ENCODE data around the gene FAHD1. TPM values are rescaled to one million over a fixed set of nuclear protein-coding genes. Genes with fewer than 3 reads are reported as not detected.

FAHD1 gene
- polyA plus RNA-seq = 10 to 100 TPM; 26.6 to 40.5 TPM

GRCh38 chr16:1826691-1827573 lies at the start of gene FAHD1, which contains the start of gene HAGH:
Gene FAHD1, plus strand, starts transcription at chr16:1827206. Its CDS starts 33 bp downstream, at chr16:1827239.
Gene HAGH, minus strand, starts transcription at chr16:1826825. Its CDS starts 38 bp downstream, at chr16:1826787.
- no peaks in the 10 kb centered on the region for H3K9me3 ChIP-seq (ENCODE audit: control insufficient read depth in 2 of 2, insufficient read depth in 1 of 2, low read depth in 1 of 2, low read length in 1 of 2)
- no peaks in the 10 kb centered on the region for H3K27me3 ChIP-seq (ENCODE audit: control insufficient read depth in 1 of 2, insufficient read depth in 2 of 2, low read length in 2 of 2)
- peaks cover 0 to 16% of the 10 kb centered on the region in 2 donors for H3K36me3 ChIP-seq (ENCODE audit: control insufficient read depth in 2 of 2, insufficient read depth in 2 of 2, low read length in 1 of 2)
- H3K4me3 ChIP-seq (ENCODE audit: low read depth in 1 of 2, low read length in 2 of 2) = peak within 1 kb of the TSS; percentile 85 to 97
- peaks cover 0 to 14% of the 10 kb centered on the region in 2 donors for H3K4me1 ChIP-seq (ENCODE audit: control insufficient read depth in 2 of 2, insufficient read depth in 2 of 2, low read length in 1 of 2)
- WGBS, 2 donors = 0% methylated on average over 95 to 104 of the region's 104 CpGs
- peak within 1 kb of the TSS; percentile 91 to 94 for H3K27ac ChIP-seq (ENCODE audit: low read depth in 2 of 2, low read length in 1 of 2)

- H3K9me3 ChIP-seq (ENCODE audit: control insufficient read depth in 2 of 2, insufficient read depth in 1 of 2, low read depth in 1 of 2, low read length in 1 of 2) = peaks cover 0 to 2% of the 10 kb centered on the region in 2 donors
- no peak overlapping the region for H3K4me3 ChIP-seq (ENCODE audit: low read depth in 1 of 2, low read length in 2 of 2)
- 76 to 78% methylated on average over 35 to 36 of the region's 36 CpGs for WGBS, 2 donors
- H3K27me3 ChIP-seq (ENCODE audit: control insufficient read depth in 1 of 2, insufficient read depth in 2 of 2, low read length in 2 of 2) = no peaks in the 10 kb centered on the region
- peaks cover 0 to 44% of the 10 kb centered on the region in 2 donors for H3K36me3 ChIP-seq (ENCODE audit: control insufficient read depth in 2 of 2, insufficient read depth in 2 of 2, low read length in 1 of 2)
- peak overlapping the region in 1 of 2 donors; percentile 65 for H3K27ac ChIP-seq (ENCODE audit: low read depth in 2 of 2, low read length in 1 of 2)
- H3K4me1 ChIP-seq (ENCODE audit: control insufficient read depth in 2 of 2, insufficient read depth in 2 of 2, low read length in 1 of 2) = peaks cover 10 to 32% of the 10 kb centered on the region in 2 donors
These were observed 49.4 kb upstream of the FAHD1 start for GRCh38 chr16:1777375-1778199.

GRCh38 chr16:1778200-1779179 lies 48.5 kb upstream of the FAHD1 start:
- no peak overlapping the region for H3K27ac ChIP-seq (ENCODE audit: low read depth in 2 of 2, low read length in 1 of 2)
- 83 to 85% methylated on average over 32 to 34 of the region's 34 CpGs for WGBS, 2 donors
- peaks cover 10 to 32% of the 10 kb centered on the region in 2 donors for H3K4me1 ChIP-seq (ENCODE audit: control insufficient read depth in 2 of 2, insufficient read depth in 2 of 2, low read length in 1 of 2)
- no peaks in the 10 kb centered on the region for H3K27me3 ChIP-seq (ENCODE audit: control insufficient read depth in 1 of 2, insufficient read depth in 2 of 2, low read length in 2 of 2)
- H3K36me3 ChIP-seq (ENCODE audit: control insufficient read depth in 2 of 2, insufficient read depth in 2 of 2, low read length in 1 of 2) = peaks cover 0 to 44% of the 10 kb centered on the region in 2 donors
- peaks cover 0 to 2% of the 10 kb centered on the region in 2 donors for H3K9me3 ChIP-seq (ENCODE audit: control insufficient read depth in 2 of 2, insufficient read depth in 1 of 2, low read depth in 1 of 2, low read length in 1 of 2)
- no peak overlapping the region for H3K4me3 ChIP-seq (ENCODE audit: low read depth in 1 of 2, low read length in 2 of 2)

- WGBS, 2 donors = 79 to 80% methylated on average over 8 of the region's 8 CpGs
- peaks cover 0 to 2% of the 10 kb centered on the region in 2 donors for H3K9me3 ChIP-seq (ENCODE audit: control insufficient read depth in 2 of 2, insufficient read depth in 1 of 2, low read depth in 1 of 2, low read length in 1 of 2)
- peaks cover 12 to 28% of the 10 kb centered on the region in 2 donors for H3K4me1 ChIP-seq (ENCODE audit: control insufficient read depth in 2 of 2, insufficient read depth in 2 of 2, low read length in 1 of 2)
- H3K4me3 ChIP-seq (ENCODE audit: low read depth in 1 of 2, low read length in 2 of 2) = peak overlapping the region; percentile 5 to 16
- peak overlapping the region; percentile 4 to 59 for H3K27ac ChIP-seq (ENCODE audit: low read depth in 2 of 2, low read length in 1 of 2)
- H3K36me3 ChIP-seq (ENCODE audit: control insufficient read depth in 2 of 2, insufficient read depth in 2 of 2, low read length in 1 of 2) = peaks cover 0 to 44% of the 10 kb centered on the region in 2 donors
- no peaks in the 10 kb centered on the region for H3K27me3 ChIP-seq (ENCODE audit: control insufficient read depth in 1 of 2, insufficient read depth in 2 of 2, low read length in 2 of 2)
These were observed 47.7 kb upstream of the FAHD1 start for GRCh38 chr16:1779234-1779701.

- Histone ChIP-seq H3K9me3 (ENCODE audit: control insufficient read depth in 2 of 2, insufficient read depth in 1 of 2, low read depth in 1 of 2, low read length in 1 of 2) (peaks cover 0 to 2% of the 10 kb centered on the region in 2 donors), H3K4me3 (ENCODE audit: low read depth in 1 of 2, low read length in 2 of 2) (peak overlapping the region; percentile 5 to 16), H3K4me1 (ENCODE audit: control insufficient read depth in 2 of 2, insufficient read depth in 2 of 2, low read length in 1 of 2) (peaks cover 9 to 22% of the 10 kb centered on the region in 2 donors), H3K27me3 (ENCODE audit: control insufficient read depth in 1 of 2, insufficient read depth in 2 of 2, low read length in 2 of 2) (no peaks in the 10 kb centered on the region), H3K36me3 (ENCODE audit: control insufficient read depth in 2 of 2, insufficient read depth in 2 of 2, low read length in 1 of 2) (peaks cover 0 to 44% of the 10 kb centered on the region in 2 donors), H3K27ac (ENCODE audit: low read depth in 2 of 2, low read length in 1 of 2) (peak overlapping the region; percentile 4 to 59)
- 77 to 80% methylated on average over 27 of the region's 27 CpGs for WGBS, 2 donors
These were observed 47.0 kb upstream of the FAHD1 start for GRCh38 chr16:1779741-1780676.

GRCh38 chr16:1780677-1781072 lies 46.3 kb upstream of the FAHD1 start:
- Histone ChIP-seq H3K4me3 (ENCODE audit: low read depth in 1 of 2, low read length in 2 of 2) (peak overlapping the region in 1 of 2 donors; percentile 78), H3K27ac (ENCODE audit: low read depth in 2 of 2, low read length in 1 of 2) (peak overlapping the region in 1 of 2 donors; percentile 19), H3K9me3 (ENCODE audit: control insufficient read depth in 2 of 2, insufficient read depth in 1 of 2, low read depth in 1 of 2, low read length in 1 of 2) (peaks cover 0 to 2% of the 10 kb centered on the region in 2 donors), H3K4me1 (ENCODE audit: control insufficient read depth in 2 of 2, insufficient read depth in 2 of 2, low read length in 1 of 2) (peaks cover 9 to 19% of the 10 kb centered on the region in 2 donors), H3K27me3 (ENCODE audit: control insufficient read depth in 1 of 2, insufficient read depth in 2 of 2, low read length in 2 of 2) (no peaks in the 10 kb centered on the region), H3K36me3 (ENCODE audit: control insufficient read depth in 2 of 2, insufficient read depth in 2 of 2, low read length in 1 of 2) (peaks cover 0 to 41% of the 10 kb centered on the region in 2 donors)
- 71 to 72% methylated on average over 6 of the region's 6 CpGs for WGBS, 2 donors

- no peaks in the 10 kb centered on the region for H3K27me3 ChIP-seq (ENCODE audit: control insufficient read depth in 1 of 2, insufficient read depth in 2 of 2, low read length in 2 of 2)
- peaks cover 0 to 2% of the 10 kb centered on the region in 2 donors for H3K9me3 ChIP-seq (ENCODE audit: control insufficient read depth in 2 of 2, insufficient read depth in 1 of 2, low read depth in 1 of 2, low read length in 1 of 2)
- H3K36me3 ChIP-seq (ENCODE audit: control insufficient read depth in 2 of 2, insufficient read depth in 2 of 2, low read length in 1 of 2) = peaks cover 0 to 40% of the 10 kb centered on the region in 2 donors
- H3K27ac ChIP-seq (ENCODE audit: low read depth in 2 of 2, low read length in 1 of 2) = peak overlapping the region; percentile 93 to 94
- WGBS, 2 donors = 61 to 62% methylated on average over 20 of the region's 20 CpGs
- peaks cover 9 to 19% of the 10 kb centered on the region in 2 donors for H3K4me1 ChIP-seq (ENCODE audit: control insufficient read depth in 2 of 2, insufficient read depth in 2 of 2, low read length in 1 of 2)
- peak overlapping the region; percentile 75 to 78 for H3K4me3 ChIP-seq (ENCODE audit: low read depth in 1 of 2, low read length in 2 of 2)
These were observed 45.8 kb upstream of the FAHD1 start for GRCh38 chr16:1781254-1781653.
